Measurements from ENCODE around the gene SGSM2. TPM values are rescaled to one million over a fixed set of nuclear protein-coding genes. Genes with fewer than 3 reads are reported as not detected.

The SGSM2 gene
- total RNA-seq, 1 experiment from 2014 or later, result 49.0 TPM

DNA sequence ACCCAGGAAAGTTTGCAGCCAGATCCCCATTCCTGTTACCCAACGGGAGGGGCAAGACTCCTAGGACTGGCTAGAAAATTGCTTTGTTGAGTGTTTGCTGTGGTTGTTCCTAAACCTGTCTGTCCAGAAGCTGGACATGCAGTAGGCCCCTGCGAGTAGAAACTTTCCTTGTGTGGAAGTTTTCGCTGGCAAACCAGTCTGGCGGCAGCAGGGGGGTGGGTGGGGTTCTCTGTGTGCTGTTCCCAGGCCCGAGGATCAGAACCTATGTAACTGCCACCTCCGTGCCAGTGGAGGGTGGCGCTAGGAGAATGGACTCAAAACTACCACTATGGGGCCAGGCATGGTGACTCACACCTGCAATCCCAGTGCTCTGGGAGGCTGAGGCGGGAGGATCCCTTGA lies 9.2 kb downstream of the SGSM2 start:
- in situ Hi-C loops (cut with HindIII; ENCODE audit: low pct_unique_long_range_greater_than_20kb, low sequenced_read_pairs) (no loop called here), intact Hi-C loops (cut with micrococcal nuclease; ENCODE audit: unreplicated experiment) (no loop called here)
- TF ChIP-seq POLR2AphosphoS5 (IDR thresholded peaks at IDR 0.05; ENCODE audit: low read depth, low read length) (no peak), TCF7L2 (IDR thresholded peaks at IDR 0.05; ENCODE audit: low read depth, low read length) (no peak), SIN3A (IDR thresholded peaks at IDR 0.05; ENCODE audit: borderline replicate concordance, insufficient read depth, low read depth, low read length) (no peak), REST (IDR thresholded peaks at IDR 0.05; ENCODE audit: insufficient read depth in 1 of 2, low read depth in 2 of 2, low read length in 1 of 2) (no peak)
- TF ChIP-seq, protein P1, sequence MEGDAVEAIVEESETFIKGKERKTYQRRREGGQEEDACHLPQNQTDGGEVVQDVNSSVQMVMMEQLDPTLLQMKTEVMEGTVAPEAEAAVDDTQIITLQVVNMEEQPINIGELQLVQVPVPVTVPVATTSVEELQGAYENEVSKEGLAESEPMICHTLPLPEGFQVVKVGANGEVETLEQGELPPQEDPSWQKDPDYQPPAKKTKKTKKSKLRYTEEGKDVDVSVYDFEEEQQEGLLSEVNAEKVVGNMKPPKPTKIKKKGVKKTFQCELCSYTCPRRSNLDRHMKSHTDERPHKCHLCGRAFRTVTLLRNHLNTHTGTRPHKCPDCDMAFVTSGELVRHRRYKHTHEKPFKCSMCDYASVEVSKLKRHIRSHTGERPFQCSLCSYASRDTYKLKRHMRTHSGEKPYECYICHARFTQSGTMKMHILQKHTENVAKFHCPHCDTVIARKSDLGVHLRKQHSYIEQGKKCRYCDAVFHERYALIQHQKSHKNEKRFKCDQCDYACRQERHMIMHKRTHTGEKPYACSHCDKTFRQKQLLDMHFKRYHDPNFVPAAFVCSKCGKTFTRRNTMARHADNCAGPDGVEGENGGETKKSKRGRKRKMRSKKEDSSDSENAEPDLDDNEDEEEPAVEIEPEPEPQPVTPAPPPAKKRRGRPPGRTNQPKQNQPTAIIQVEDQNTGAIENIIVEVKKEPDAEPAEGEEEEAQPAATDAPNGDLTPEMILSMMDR (IDR thresholded peaks at IDR 0.05), result no peak
- ATAC-seq (no peak), DNase-seq (ENCODE audit: low read depth, low spot score) (no peak)
- H3K4me1 ChIP-seq (ENCODE audit: control insufficient read depth, insufficient read depth, low read length), result no peaks in the 10 kb centered on the region
- ChIA-PET CTCF (no interaction called here), POLR2A (no interaction called here)
- H3K27ac ChIP-seq (ENCODE audit: low read length), result no peak overlapping the region
- H3K4me3 ChIP-seq (ENCODE audit: low read depth in 2 of 2, low read length in 2 of 2), result no peak overlapping the region
- no peaks in the 10 kb centered on the region for H3K27me3 ChIP-seq (ENCODE audit: control insufficient read depth, insufficient read depth, low read length)
- H3K36me3 ChIP-seq (ENCODE audit: control insufficient read depth, insufficient read depth, low read length), result no peaks in the 10 kb centered on the region
- H3K9me3 ChIP-seq (ENCODE audit: control insufficient read depth, insufficient read depth, low read depth, low read length), result no peaks in the 10 kb centered on the region
- BruUV-seq (replicated peaks), result no TSS peak

DNA sequence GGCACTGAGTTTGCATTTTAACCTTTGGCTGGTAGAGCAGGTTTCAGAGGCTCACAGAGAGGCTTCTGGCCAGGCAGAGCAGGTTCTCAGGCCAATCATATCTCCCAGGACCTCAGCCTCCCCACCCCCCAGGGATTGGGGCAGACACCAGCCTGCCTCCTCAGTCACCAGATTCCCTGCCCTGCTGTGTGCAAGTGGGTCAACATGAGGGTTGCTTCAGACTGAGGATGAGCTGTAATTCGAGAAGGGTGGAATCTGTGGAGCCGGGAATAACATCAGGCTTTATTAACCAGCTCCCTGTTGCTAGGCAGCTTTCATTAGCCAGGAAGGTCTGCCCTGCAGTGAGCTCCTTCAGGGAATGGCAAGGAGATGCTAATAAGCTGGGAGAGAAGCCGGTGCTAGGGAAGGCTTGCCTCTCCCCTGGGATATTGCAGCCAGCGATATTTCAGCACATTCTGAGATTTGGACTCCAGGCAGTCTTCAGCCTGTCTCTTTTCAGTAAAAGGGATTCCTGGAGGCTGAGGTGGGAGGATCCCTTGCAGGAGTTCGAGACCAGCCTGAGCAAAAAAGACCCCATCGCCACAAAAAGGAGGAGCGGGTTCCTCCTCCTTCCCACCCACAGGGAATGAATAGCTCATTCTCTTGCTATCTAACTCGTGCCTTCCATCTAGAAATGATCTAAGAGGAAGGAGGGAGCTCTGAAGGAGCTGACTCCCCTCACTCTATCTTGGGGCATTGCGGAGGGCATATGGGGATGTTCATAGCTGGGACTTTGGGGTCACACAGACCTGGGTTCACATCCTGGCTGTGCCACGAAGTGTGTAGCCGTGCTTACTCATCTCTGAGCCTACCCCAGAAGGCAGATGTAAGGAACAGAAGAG lies 10.7 kb downstream of the SGSM2 start:
- Histone ChIP-seq H3K36me3 (ENCODE audit: control insufficient read depth, insufficient read depth, low read length) (no peaks in the 10 kb centered on the region), H3K9me3 (ENCODE audit: control insufficient read depth, insufficient read depth, low read depth, low read length) (no peaks in the 10 kb centered on the region), H3K27ac (ENCODE audit: low read length) (no peak overlapping the region), H3K4me1 (ENCODE audit: control insufficient read depth, insufficient read depth, low read length) (no peaks in the 10 kb centered on the region), H3K27me3 (ENCODE audit: control insufficient read depth, insufficient read depth, low read length) (no peaks in the 10 kb centered on the region), H3K4me3 (ENCODE audit: low read depth in 2 of 2, low read length in 2 of 2) (no peak overlapping the region)
- ChIA-PET POLR2A (no interaction called here), CTCF (no interaction called here)
- ATAC-seq (0 out of 2 replicates have a peak, but pooled peaks have one; percentile 46), DNase-seq (ENCODE audit: low read depth, low spot score) (no peak)
- in situ Hi-C loops (cut with HindIII; ENCODE audit: low pct_unique_long_range_greater_than_20kb, low sequenced_read_pairs) (no loop called here), intact Hi-C loops (cut with micrococcal nuclease; ENCODE audit: unreplicated experiment) (no loop called here)
- no peak for TF ChIP-seq SIN3A (IDR thresholded peaks at IDR 0.05; ENCODE audit: borderline replicate concordance, insufficient read depth, low read depth, low read length)
- TF ChIP-seq POLR2AphosphoS5 (IDR thresholded peaks at IDR 0.05; ENCODE audit: low read depth, low read length), result no peak
- TF ChIP-seq, protein P1 (IDR thresholded peaks at IDR 0.05), result no peak
- no peak for TF ChIP-seq TCF7L2 (IDR thresholded peaks at IDR 0.05; ENCODE audit: low read depth, low read length)
- no peak for TF ChIP-seq REST (IDR thresholded peaks at IDR 0.05; ENCODE audit: insufficient read depth in 1 of 2, low read depth in 2 of 2, low read length in 1 of 2)
- BruUV-seq (replicated peaks), result no TSS peak
